Testis (tissue), 3 donors: ENCODE data around the gene PHRF1. TPM values are rescaled to one million over a fixed set of nuclear protein-coding genes. Genes with fewer than 3 reads are reported as not detected.

Source experiments
- DNase-seq: peaks from one replicate; pipeline ENCODE4 v3.0.0-alpha.2; 2019
- H3K27ac ChIP-seq, 2 donors: fragments of 200-600 bp; sonication (generic); one replicate each; pipeline ENCODE4 v1.5.1; 2019
- H3K27me3 ChIP-seq: fragments of 200-600 bp; sonication (generic); one replicate; pipeline ENCODE4 v1.5.1; 2019
- H3K36me3 ChIP-seq: fragments of 200-600 bp; sonication (generic); one replicate; pipeline ENCODE4 v1.5.1; 2017; ENCODE audit warnings: low read depth; ENCODE audit errors: missing control alignments
- H3K4me1 ChIP-seq: fragments of 200-600 bp; sonication (generic); one replicate; pipeline ENCODE4 v1.5.1; 2019
- H3K4me3 ChIP-seq, 2 donors: fragments of 200-600 bp; sonication (generic); one replicate each; pipeline ENCODE4 v1.5.1; 2017 to 2019
- H3K9me3 ChIP-seq: fragments of 200-600 bp; sonication (generic); one replicate; pipeline ENCODE4 v1.5.1; 2017
- CTCF ChIP-seq, 3 experiments: fragments of 450-650 bp in 2 of 3; fragments of 200-600 bp in 1 of 3; sonication (generic) in 1 of 3; IDR thresholded peaks; one replicate each; pipeline ENCODE4 v1.5.1; 2016 to 2019; ENCODE audit warnings: antibody characterized with exemption in 3 of 3, mild to moderate bottlenecking in 2 of 3, moderate library complexity in 1 of 3
- POLR2A ChIP-seq: fragments of 450-650 bp; IDR thresholded peaks from one replicate; pipeline ENCODE4 v1.6.1; 2017; ENCODE audit warnings: antibody characterized with exemption, mild to moderate bottlenecking, moderate library complexity
- WGBS, 2 donors: methylation state at CpG; one replicate each; pipeline ENCODE4 v1.1.5; 2018; 5-methylcytosine and 5-hydroxymethylcytosine counted together
- intact Hi-C: fragments of 100-400 bp; cut with DNase I; formaldehyde crosslinking; loops from one replicate; pipeline ENCODE4 v1.15.1; 2023; ENCODE audit warnings: low total_unique reads
- polyA plus RNA-seq: library from polyadenylated mRNA; stranded (reverse); fragments of 350-450 nt; fragmentation: Illumina TruSeq; extraction: RNeasy Lipid Tissue Mini Kit (QIAGEN cat#74804); gene quantifications from one replicate; pipeline ENCODE4 v1.2.3, GENCODE V29; 2014; ENCODE audit warnings: low read depth, low replicate concordance; ENCODE audit not compliant: insufficient read depth
- total RNA-seq, 2 donors: library from RNA; depleted of rRNA; stranded (reverse); fragments of >200 nt; gene quantifications; one replicate each; pipeline ENCODE4 v1.2.3, GENCODE V29; 2016

The PHRF1 gene
- total and polyA plus RNA-seq, 3 donors from 2014 or later = 30.2 to 74.4 (median 62.9) TPM

- no peaks in the 10 kb centered on the region for H3K4me1 ChIP-seq
- 46 to 60% methylated on average over 11 of the region's 11 CpGs for WGBS, 2 donors
- DNase-seq = peak; percentile 71
- no peak overlapping the region for H3K27ac ChIP-seq
- no peak overlapping the region for H3K4me3 ChIP-seq
- no peaks in the 10 kb centered on the region for H3K9me3 ChIP-seq
- TF ChIP-seq POLR2A = no peak
- no peak for TF ChIP-seq CTCF (IDR thresholded peaks at IDR 0.05)
- intact Hi-C loops = no loop called here
- H3K36me3 ChIP-seq = no peaks in the 10 kb centered on the region
- no peaks in the 10 kb centered on the region for H3K27me3 ChIP-seq
These were observed 14.7 kb downstream of the PHRF1 start for GRCh38 chr11:590997-591396.

GRCh38 chr11:592501-592900 lies 16.2 kb downstream of the PHRF1 start:
- no peak overlapping the region for H3K4me3 ChIP-seq
- no peak for TF ChIP-seq POLR2A
- TF ChIP-seq CTCF (IDR thresholded peaks at IDR 0.05) = no peak
- no peak overlapping the region for H3K27ac ChIP-seq
- WGBS, 2 donors = 91 to 96% methylated on average over 21 to 22 of the region's 22 CpGs
- no peak for DNase-seq
- no peaks in the 10 kb centered on the region for H3K36me3 ChIP-seq
- intact Hi-C loops = no loop called here
- H3K4me1 ChIP-seq = no peaks in the 10 kb centered on the region
- no peaks in the 10 kb centered on the region for H3K27me3 ChIP-seq
- no peaks in the 10 kb centered on the region for H3K9me3 ChIP-seq

- TF ChIP-seq POLR2A (no peak), CTCF (IDR thresholded peaks at IDR 0.05) (no peak)
- WGBS, 2 donors = 88 to 91% methylated on average over 10 of the region's 10 CpGs
- H3K36me3 ChIP-seq = no peaks in the 10 kb centered on the region
These were observed 16.6 kb downstream of the PHRF1 start for GRCh38 chr11:592918-593317.

GRCh38 chr11:593347-593746 lies 17.1 kb downstream of the PHRF1 start:
- Histone ChIP-seq H3K27ac (no peak overlapping the region), H3K36me3 (no peaks in the 10 kb centered on the region), H3K4me1 (no peaks in the 10 kb centered on the region), H3K27me3 (no peaks in the 10 kb centered on the region), H3K4me3 (no peak overlapping the region), H3K9me3 (no peaks in the 10 kb centered on the region)
- TF ChIP-seq CTCF (IDR thresholded peaks at IDR 0.05) = no peak
- no peak for TF ChIP-seq POLR2A
- 85 to 88% methylated on average over 17 to 21 of the region's 21 CpGs for WGBS, 2 donors
- DNase-seq = no peak
- intact Hi-C loops = no loop called here

More at GRCh38 chr11:592918-593317, 16.6 kb downstream of the PHRF1 start:
- Histone ChIP-seq H3K4me1 (no peaks in the 10 kb centered on the region), H3K27me3 (no peaks in the 10 kb centered on the region), H3K27ac (no peak overlapping the region), H3K9me3 (no peaks in the 10 kb centered on the region), H3K4me3 (no peak overlapping the region)
- no peak for DNase-seq
- intact Hi-C loops = no loop called here

GRCh38 chr11:595400-595799 lies 19.1 kb downstream of the PHRF1 start:
- H3K27ac ChIP-seq = no peak overlapping the region
- intact Hi-C loops = no loop called here
- no peak overlapping the region for H3K4me3 ChIP-seq
- H3K9me3 ChIP-seq = no peaks in the 10 kb centered on the region
- H3K4me1 ChIP-seq = no peaks in the 10 kb centered on the region
- H3K27me3 ChIP-seq = no peaks in the 10 kb centered on the region
- 90 to 93% methylated on average over 10 of the region's 10 CpGs for WGBS, 2 donors
- no peak for TF ChIP-seq POLR2A
- TF ChIP-seq CTCF (IDR thresholded peaks at IDR 0.05) = no peak
- DNase-seq = no peak
- H3K36me3 ChIP-seq = no peaks in the 10 kb centered on the region
